Measurements from ENCODE around the gene PANK4.

PANK4 gene

GRCh38 chr1:2544093-2544874 is 17.9 kb upstream of the PANK4 start:
- no peak for DNase-seq

- no peak for DNase-seq
These were observed 17.2 kb upstream of the PANK4 start for GRCh38 chr1:2543543-2544092.

GRCh38 chr1:2542246-2542915 is 16.0 kb upstream of the PANK4 start:
- DNase-seq: no peak

- no peak for DNase-seq
These were observed 15.3 kb upstream of the PANK4 start for GRCh38 chr1:2541619-2542245.

GRCh38 chr1:2540816-2541492 is 14.6 kb upstream of the PANK4 start:
- no peak for DNase-seq

- no peak for DNase-seq
These were observed 13.0 kb upstream of the PANK4 start for GRCh38 chr1:2539312-2539907.

GRCh38 chr1:2538872-2539271 is 12.5 kb upstream of the PANK4 start:
- no peak for DNase-seq

- DNase-seq: no peak
These were observed 12.0 kb upstream of the PANK4 start for GRCh38 chr1:2538376-2538775.

- no peak for DNase-seq
These were observed 11.4 kb upstream of the PANK4 start for GRCh38 chr1:2537784-2538115.

GRCh38 chr1:2535981-2536380 is 9.6 kb upstream of the PANK4 start:
- DNase-seq: no peak

GRCh38 chr1:2535455-2535854 is 9.1 kb upstream of the PANK4 start:
- no peak for DNase-seq

GRCh38 chr1:2534687-2535441 is 8.5 kb upstream of the PANK4 start:
- DNase-seq: peak; percentile 40

GRCh38 chr1:2534315-2534686 is 7.9 kb upstream of the PANK4 start:
- DNase-seq: no peak

GRCh38 chr1:2533365-2533764 is 7.0 kb upstream of the PANK4 start:
- no peak for DNase-seq

GRCh38 chr1:2532485-2533160 is 6.2 kb upstream of the PANK4 start:
- no peak for DNase-seq

- no peak for DNase-seq
These were observed 4.3 kb upstream of the PANK4 start for GRCh38 chr1:2530513-2531361.

- DNase-seq: no peak
These were observed 3.6 kb upstream of the PANK4 start, which contains the start of gene HES5 for GRCh38 chr1:2529784-2530512. HES5 (minus strand) TSS chr1:2530263; CDS start chr1:2530164, 99 bp downstream.

GRCh38 chr1:2528966-2529783 is 2.8 kb upstream of the PANK4 start:
- DNase-seq: no peak

GRCh38 chr1:2528611-2528965 is 2.2 kb upstream of the PANK4 start:
- no peak for DNase-seq
